ENCODE results near the gene LGR6.

Gene LGR6

GRCh38 chr1:202148391-202148790 lies 45.2 kb upstream of the LGR6 start:
- H3K4me3 ChIP-seq (ENCODE audit: low read depth, low read length) = no peak overlapping the region
- no peak for TF ChIP-seq CTCF (conservative IDR thresholded peaks at IDR 0.05; ENCODE audit: low read depth, low read length)
- DNase-seq (ENCODE audit: low read depth) = no peak

- no peak overlapping the region for H3K4me3 ChIP-seq (ENCODE audit: low read depth, low read length)
- TF ChIP-seq CTCF (conservative IDR thresholded peaks at IDR 0.05; ENCODE audit: low read depth, low read length) = no peak
- no peak for DNase-seq (ENCODE audit: low read depth)
Measured at GRCh38 chr1:202149566-202149965, 44.0 kb upstream of the LGR6 start.

- no peak for TF ChIP-seq CTCF (conservative IDR thresholded peaks at IDR 0.05; ENCODE audit: low read depth, low read length)
- DNase-seq (ENCODE audit: low read depth) = no peak
- no peak overlapping the region for H3K4me3 ChIP-seq (ENCODE audit: low read depth, low read length)
Measured at GRCh38 chr1:202150187-202150586, 43.4 kb upstream of the LGR6 start.

GRCh38 chr1:202150602-202151001 lies 43.0 kb upstream of the LGR6 start:
- no peak overlapping the region for H3K4me3 ChIP-seq (ENCODE audit: low read depth, low read length)
- TF ChIP-seq CTCF (conservative IDR thresholded peaks at IDR 0.05; ENCODE audit: low read depth, low read length) = no peak
- no peak for DNase-seq (ENCODE audit: low read depth)

GRCh38 chr1:202151045-202151444 lies 42.6 kb upstream of the LGR6 start:
- no peak overlapping the region for H3K4me3 ChIP-seq (ENCODE audit: low read depth, low read length)
- TF ChIP-seq CTCF (conservative IDR thresholded peaks at IDR 0.05; ENCODE audit: low read depth, low read length) = no peak
- no peak for DNase-seq (ENCODE audit: low read depth)

- TF ChIP-seq CTCF (conservative IDR thresholded peaks at IDR 0.05; ENCODE audit: low read depth, low read length) = no peak
- H3K4me3 ChIP-seq (ENCODE audit: low read depth, low read length) = no peak overlapping the region
- no peak for DNase-seq (ENCODE audit: low read depth)
Measured at GRCh38 chr1:202152399-202152798, 41.2 kb upstream of the LGR6 start.

- TF ChIP-seq CTCF (conservative IDR thresholded peaks at IDR 0.05; ENCODE audit: low read depth, low read length) = no peak
- no peak for DNase-seq (ENCODE audit: low read depth)
- H3K4me3 ChIP-seq (ENCODE audit: low read depth, low read length) = no peak overlapping the region
Measured at GRCh38 chr1:202153284-202153683, 40.3 kb upstream of the LGR6 start.

All from choroid plexus epithelial cell (primary cell).